Mesothelial cell of epicardium (in vitro differentiated cells): ENCODE measurements around the gene GSS. TPM values are rescaled to one million over a fixed set of nuclear protein-coding genes. Genes with fewer than 3 reads are reported as not detected.

Source experiments
- DNase-seq, 2 experiments: peaks; one replicate each; pipeline ENCODE4 v3.0.0; 2021; ENCODE audit warnings: low spot score in 2 of 2; ENCODE audit not compliant: unreplicated experiment in 2 of 2
- H3K27ac Mint-ChIP-seq: 2 replicates; pipeline ENCODE4 v1.8.0; 2021; ENCODE audit warnings: mixed read lengths
- H3K27me3 Mint-ChIP-seq: 2 replicates; pipeline ENCODE4 v1.8.0; 2021; ENCODE audit warnings: low read depth, mixed read lengths
- H3K36me3 Mint-ChIP-seq: 2 replicates; pipeline ENCODE4 v1.8.0; 2021; ENCODE audit warnings: mixed read lengths
- H3K4me1 Mint-ChIP-seq: 2 replicates; pipeline ENCODE4 v1.8.0; 2021; ENCODE audit warnings: mixed read lengths
- H3K4me3 Mint-ChIP-seq: 2 replicates; pipeline ENCODE4 v1.8.0; 2021; ENCODE audit warnings: mild to moderate bottlenecking, moderate library complexity, mixed read lengths
- H3K9me3 Mint-ChIP-seq: 2 replicates; pipeline ENCODE4 v1.8.0; 2021; ENCODE audit warnings: mixed read lengths
- total RNA-seq: library from RNA; stranded (reverse); gene quantifications from 3 replicates; pipeline ENCODE4 v1.2.1, GENCODE V29; 2021
- TF ChIP-seq, protein P1 (sequence below): fragments of 200-600 bp; sonication (generic); IDR thresholded peaks from one replicate; pipeline ENCODE4 v1.5.0; 2021; ENCODE audit warnings: antibody characterized with exemption; ENCODE audit not compliant: unreplicated experiment

The GSS gene
- total RNA-seq, 1 donor from 2014 or later: 54.8 TPM

DNA sequence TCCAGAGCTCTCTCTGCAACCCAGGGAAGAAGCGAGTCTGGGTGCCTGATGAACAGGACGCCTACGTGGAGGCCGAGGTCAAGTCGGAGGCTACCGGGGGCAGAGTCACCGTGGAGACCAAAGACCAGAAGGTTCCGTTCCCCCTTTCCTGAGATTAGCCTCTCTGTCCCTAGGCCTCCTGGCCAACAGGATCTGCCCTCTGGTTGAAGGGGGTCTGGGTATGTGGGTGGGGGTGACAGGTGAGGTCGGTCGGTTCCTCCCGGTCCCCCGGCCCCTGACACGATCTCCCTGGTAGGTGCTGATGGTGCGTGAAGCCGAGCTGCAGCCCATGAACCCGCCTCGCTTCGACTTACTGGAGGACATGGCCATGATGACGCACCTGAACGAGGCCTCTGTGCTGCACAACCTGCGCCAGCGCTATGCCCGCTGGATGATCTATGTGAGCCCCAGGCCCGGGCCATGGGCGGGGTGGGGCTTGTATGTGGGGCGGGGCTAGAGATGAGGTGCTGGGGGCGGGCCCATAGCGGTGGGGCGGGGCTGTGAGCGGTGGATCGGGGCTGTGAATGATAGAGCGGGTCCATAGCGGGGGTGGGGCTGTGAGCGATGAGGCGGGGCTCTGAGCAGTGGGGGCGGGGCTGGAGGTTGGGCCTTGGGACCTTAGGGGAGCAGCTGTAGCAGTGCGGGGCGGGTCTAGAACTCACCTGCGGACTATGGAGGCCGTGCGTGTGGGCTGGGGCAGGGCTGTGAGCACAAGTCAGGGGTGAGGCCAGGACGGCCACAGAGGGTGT, 24.0 kb upstream of the GSS start:
- Mint-ChIP-seq H3K27me3 (peaks cover 22% of the 10 kb centered on the region), H3K27ac (no peak overlapping the region), H3K9me3 (no peaks in the 10 kb centered on the region), H3K4me1 (peaks cover 3% of the 10 kb centered on the region), H3K36me3 (no peaks in the 10 kb centered on the region), H3K4me3 (no peak overlapping the region)
- no peak for DNase-seq
- TF ChIP-seq, protein P1, sequence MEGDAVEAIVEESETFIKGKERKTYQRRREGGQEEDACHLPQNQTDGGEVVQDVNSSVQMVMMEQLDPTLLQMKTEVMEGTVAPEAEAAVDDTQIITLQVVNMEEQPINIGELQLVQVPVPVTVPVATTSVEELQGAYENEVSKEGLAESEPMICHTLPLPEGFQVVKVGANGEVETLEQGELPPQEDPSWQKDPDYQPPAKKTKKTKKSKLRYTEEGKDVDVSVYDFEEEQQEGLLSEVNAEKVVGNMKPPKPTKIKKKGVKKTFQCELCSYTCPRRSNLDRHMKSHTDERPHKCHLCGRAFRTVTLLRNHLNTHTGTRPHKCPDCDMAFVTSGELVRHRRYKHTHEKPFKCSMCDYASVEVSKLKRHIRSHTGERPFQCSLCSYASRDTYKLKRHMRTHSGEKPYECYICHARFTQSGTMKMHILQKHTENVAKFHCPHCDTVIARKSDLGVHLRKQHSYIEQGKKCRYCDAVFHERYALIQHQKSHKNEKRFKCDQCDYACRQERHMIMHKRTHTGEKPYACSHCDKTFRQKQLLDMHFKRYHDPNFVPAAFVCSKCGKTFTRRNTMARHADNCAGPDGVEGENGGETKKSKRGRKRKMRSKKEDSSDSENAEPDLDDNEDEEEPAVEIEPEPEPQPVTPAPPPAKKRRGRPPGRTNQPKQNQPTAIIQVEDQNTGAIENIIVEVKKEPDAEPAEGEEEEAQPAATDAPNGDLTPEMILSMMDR: no peak

DNA sequence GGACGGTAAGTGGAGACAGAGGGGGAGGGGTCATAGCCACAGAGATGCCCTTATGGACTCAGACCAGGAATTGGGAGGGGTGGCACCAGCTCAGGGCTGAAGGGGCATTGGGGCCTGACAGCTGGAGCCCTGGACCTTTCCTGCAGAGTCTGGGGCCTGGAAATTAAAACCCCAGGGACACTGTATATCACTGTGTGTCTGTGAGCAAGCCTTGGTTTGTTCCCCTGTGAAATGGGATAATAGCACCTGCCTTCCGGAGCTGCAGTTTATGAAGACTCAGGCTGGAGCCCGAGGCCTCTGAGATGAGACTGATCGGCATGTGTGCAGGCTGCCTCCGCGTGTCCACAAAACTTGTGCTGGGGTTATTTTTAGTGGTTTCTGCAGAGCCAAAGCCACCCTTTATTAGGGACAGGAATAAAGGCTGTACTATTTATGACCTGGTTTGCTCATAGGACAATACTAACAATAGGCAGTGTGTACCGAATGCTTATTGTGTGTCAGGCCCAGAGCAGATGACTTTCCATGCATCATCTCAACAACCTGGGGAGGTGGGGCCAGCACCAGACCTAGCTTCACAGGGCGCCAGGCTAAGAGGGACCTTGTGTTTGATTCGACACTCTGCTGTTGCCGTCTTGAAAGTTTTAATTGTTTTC, 22.6 kb upstream of the GSS start:
- H3K27ac Mint-ChIP-seq: no peak overlapping the region
- TF ChIP-seq, protein P1: no peak
- H3K36me3 Mint-ChIP-seq: no peaks in the 10 kb centered on the region
- DNase-seq: no peak
- H3K4me1 Mint-ChIP-seq: peaks cover under 1% of the 10 kb centered on the region
- H3K9me3 Mint-ChIP-seq: no peaks in the 10 kb centered on the region
- peaks cover 12% of the 10 kb centered on the region for H3K27me3 Mint-ChIP-seq
- H3K4me3 Mint-ChIP-seq: no peak overlapping the region

DNA sequence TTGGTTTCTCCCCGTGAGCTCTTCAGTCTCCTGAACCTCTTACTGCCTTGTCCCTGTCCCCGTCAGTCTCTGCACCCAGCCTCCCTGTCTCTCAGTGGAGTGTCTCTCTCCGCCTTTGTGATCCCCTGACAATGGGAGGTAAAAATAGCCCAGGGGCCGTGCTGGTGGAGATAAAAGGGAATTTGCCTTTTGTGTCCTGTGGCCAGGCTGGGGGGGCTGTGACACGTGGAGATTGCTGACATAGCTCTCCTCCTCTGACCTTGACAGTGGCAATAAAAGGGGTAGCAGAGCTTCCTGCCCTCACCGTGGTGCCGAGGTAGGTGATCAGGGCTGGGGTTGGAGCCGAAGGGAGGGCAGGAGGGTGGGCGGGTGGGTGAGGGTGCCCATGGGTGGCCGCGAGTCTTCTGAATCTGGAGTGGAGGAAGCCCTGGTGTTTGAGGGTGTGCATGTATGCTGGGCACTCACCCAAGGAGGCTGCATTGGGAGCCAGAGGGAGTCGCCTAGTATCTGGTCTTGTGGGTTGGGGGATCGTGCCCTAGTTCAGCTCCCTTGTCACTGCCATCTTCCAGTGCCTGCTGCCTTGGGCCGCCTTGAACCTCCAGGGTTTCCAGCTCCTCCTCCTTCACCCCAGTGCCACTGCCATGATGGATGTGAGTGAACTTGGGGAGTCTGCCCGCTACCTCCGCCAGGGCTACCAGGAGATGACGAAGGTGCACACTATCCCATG, 21.9 kb upstream of the GSS start:
- no peak for DNase-seq
- H3K4me3 Mint-ChIP-seq: no peak overlapping the region
- TF ChIP-seq, protein P1: no peak

DNA sequence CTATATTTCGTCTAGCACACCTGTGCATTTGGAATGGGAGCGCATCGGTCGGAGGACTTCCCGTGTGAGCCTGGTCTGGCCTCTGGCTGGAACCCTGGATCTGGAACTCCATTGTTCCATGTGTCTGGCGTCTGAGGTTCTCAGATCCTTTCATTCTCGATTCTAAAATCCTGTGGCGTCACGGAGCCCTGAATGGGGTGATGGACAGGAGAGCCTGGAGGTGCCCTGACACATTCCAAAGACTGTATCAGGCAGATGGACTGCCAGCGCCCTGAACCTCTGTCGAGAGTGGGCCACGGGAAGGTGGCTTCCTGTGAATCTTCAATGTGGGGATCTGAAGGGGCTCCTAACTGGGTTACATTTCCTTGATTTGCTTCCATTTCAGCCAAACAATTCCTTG, 20.7 kb upstream of the GSS start:
- Mint-ChIP-seq H3K27ac (no peak overlapping the region), H3K4me1 (peaks cover 17% of the 10 kb centered on the region), H3K27me3 (peaks cover 3% of the 10 kb centered on the region), H3K9me3 (no peaks in the 10 kb centered on the region), H3K36me3 (no peaks in the 10 kb centered on the region), H3K4me3 (no peak overlapping the region)
- no peak for DNase-seq
- TF ChIP-seq, protein P1: no peak

More for the DNA sequence above, 21.9 kb upstream of the GSS start:
- Mint-ChIP-seq H3K9me3 (no peaks in the 10 kb centered on the region), H3K36me3 (no peaks in the 10 kb centered on the region), H3K4me1 (peaks cover 4% of the 10 kb centered on the region), H3K27ac (no peak overlapping the region), H3K27me3 (peaks cover 6% of the 10 kb centered on the region)

DNA sequence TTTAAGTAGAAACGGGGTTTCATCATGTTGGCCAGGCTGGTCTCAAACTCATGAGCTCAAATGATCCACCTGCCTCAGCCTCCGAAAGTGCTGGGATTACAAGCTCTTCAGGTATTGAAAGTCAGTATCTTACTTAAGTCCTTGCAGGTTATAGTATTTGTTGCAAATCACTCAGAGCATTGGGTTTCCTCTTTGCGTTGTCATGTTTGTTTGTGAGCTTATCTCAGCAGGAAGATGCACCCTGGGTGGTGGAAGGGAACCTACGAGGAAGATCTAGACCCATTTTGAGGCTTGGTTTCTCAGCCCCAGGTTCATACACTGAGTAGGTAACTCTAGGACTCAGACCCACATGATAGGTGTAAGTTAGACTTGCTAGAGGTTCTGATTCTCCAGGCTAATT, 18.6 kb upstream of the GSS start:
- TF ChIP-seq, protein P1: no peak
- H3K4me3 Mint-ChIP-seq: no peak overlapping the region
- H3K36me3 Mint-ChIP-seq: no peaks in the 10 kb centered on the region
- H3K27ac Mint-ChIP-seq: no peak overlapping the region
- no peaks in the 10 kb centered on the region for H3K9me3 Mint-ChIP-seq
- DNase-seq: no peak
- peaks cover 3% of the 10 kb centered on the region for H3K27me3 Mint-ChIP-seq
- peaks cover 23% of the 10 kb centered on the region for H3K4me1 Mint-ChIP-seq
